GM19035 (cell line): ENCODE data around the gene DNMT3B.

Source experiments
- ATAC-seq: cut with Tn5 transposase; IDR thresholded peaks from one replicate; pipeline ENCODE4 v1.9.1; 2021; ENCODE audit not compliant: unreplicated experiment

Gene DNMT3B

DNA sequence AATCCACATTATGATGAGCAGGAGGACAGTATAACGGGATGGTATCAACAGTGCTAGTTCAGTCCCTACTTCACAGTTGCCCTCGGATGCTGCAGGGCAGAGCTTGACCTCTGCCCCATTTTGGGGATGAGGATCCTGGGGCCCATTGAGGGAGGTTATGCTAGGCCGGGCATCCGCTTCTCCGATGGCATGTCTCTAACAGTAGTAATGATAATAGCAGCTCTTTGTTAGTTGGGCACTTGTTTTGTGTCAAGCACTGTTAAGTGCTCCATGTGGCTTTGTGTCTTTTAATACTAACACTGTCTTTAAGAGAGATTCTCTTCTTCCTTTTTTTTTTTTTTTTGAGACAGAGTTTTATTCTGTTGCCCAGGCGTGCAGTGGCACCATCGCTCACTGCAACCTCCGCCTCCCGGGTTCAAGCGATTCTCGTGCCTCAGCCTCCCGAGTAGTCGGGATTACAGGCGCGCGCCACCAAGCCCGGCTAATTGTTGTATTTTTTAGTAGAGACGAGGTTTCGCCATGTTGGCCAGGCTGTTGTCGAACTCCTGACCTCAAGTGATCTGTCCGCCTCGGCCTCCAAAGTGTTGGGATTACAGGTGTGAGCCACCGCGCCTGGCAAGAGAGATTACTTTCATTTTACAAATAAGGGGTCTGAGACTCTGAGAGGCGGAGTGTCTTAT is 58.7 kb downstream of the DNMT3B start:
- no peak for ATAC-seq

- no peak for ATAC-seq
Measured at GRCh38 chr20:32822225-32822624, 60.0 kb downstream of the DNMT3B start.

- ATAC-seq, result no peak
Measured at GRCh38 chr20:32823078-32823477, 60.9 kb downstream of the DNMT3B start.

DNA sequence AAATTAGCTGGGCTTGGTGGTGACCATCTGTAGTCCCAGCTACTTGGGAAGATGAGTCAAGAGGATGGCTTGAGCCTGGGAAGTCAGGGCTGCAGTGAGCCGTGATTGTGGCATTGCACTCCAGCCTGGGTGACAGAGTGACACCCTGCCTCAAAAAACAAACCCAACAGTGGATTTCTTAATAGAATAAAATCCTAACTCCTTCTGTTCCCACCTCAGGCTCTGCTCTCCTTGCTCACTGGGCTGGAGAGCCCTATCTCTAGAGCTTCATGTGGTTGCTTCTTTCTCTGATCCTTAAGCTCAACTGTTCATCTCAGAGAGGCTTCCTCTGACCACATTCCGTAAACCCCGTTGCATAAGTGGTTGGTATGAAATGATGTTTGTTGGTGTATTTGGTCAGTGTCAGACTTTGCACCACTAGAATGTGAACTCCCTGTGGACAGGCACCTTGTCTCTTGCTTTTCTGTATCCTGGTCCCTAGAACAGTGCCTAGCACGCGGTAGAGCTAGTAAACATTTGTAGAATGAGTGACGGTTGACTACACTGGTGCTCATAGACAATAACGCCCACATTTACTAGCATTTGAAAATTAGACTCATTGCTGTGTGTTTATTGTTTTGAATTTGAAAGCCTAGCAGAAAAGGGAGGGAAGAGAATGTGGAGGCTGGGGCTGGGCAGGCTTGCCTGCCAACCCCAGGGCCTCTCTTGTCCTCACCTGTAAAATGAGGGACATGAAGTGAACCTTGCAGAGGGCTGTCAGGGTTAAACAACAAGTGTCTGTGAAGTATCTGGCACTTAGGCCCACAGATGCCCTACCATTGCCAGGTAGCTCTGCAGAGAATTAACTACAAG is 61.8 kb downstream of the DNMT3B start:
- no peak for ATAC-seq

DNA sequence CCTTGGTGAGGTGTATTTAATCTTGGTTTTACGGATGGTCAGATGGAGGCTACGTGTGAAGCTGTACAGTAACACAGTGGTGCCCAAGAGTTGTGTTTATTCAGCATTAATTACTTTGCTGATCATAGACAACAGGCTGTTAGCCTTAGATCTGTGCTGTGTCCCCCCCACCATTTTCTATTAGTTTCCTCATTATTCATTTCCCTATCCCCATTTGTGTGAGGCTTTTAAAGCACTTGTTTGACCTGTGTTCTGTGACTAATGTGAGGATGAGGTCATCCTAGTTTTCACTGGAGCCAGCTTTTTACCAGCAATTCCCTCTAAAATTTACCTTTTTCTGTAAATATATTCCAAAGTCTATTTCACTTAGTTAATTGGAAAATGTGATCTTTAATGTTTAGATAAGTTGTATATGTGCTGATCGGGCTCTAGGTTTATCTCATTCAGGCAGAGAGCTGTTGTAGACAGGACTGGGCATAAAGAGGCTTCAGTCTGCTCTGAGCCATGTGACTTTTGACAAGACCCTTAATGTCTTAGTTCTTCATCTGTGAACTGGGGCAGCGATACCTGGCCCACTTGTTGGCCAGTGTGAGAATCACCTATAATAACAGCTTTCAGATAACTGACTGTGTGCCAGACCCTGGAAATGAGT is 66.0 kb downstream of the DNMT3B start:
- no peak for ATAC-seq

DNA sequence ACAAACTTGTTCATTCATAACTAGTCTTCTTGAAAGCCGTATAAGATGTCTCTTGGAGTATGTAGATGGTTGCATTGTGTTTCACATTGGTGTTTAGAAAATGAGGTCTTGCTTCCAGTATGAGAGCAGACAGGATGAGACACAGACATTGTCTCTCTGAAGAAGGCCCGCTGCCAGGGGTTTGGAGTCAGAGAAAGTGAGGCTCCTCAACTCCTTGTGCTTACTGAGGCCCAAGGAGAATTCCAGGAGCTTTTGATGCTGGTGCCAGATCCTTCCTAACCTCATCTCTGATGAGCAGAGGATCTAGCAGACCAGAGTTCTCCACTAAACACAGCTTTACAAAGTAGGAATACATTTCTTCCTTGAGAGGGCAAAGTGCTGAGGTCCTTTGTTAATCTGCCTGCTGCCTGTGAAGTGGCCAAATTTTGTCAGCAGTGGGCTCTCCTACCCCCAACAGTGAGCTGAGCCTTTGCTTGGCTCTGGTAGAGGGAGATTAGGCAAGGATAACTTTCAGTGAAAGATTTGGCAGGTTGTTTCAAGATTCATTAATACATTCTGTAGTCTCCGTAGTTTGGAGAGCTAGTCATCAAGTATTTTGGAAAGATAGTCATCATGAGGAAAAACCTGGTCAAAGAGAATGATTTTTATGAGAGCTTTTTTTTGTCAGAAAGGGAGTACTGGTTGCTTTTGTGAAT is 67.3 kb downstream of the DNMT3B start:
- ATAC-seq, result no peak

- no peak for ATAC-seq
Measured at GRCh38 chr20:32830437-32830836, 68.3 kb downstream of the DNMT3B start.

DNA sequence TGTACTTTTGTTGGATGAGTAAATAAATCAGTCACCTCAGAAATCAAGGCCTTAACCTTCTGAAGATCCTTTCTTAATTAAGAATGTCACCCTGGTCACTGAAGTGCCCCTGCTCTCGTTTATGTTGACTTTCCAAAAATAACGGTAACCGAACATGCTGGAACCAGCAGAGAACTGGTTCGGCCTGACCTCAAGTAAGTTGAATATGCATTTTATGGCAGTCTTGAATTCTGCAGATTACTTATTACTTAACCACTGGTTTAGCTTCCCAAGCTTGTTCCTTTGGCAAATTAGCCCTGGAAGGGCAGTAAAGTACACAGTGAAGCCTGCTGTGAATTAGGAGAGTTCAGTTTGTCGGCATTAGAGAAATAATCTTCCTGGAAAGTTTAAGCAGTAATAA is 69.8 kb downstream of the DNMT3B start:
- no peak for ATAC-seq

DNA sequence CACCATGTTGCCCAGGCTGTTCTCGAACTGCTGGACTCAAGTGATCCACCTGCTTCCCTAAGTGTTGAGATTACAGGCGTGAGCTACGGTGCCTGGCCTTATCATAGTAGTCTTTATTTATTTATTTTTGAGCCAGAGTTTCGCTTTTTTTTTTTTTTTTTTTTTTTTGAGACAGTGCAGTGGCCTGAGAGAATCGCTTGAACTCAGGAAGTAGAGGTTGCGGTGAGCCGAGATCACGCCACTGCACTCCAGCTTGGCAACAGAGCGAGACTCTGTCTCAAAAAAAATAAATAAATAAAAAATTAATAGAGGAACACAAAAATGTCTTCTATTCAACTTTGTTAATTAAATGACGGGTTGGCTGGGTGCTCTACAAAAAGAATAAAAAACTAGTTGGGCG is 70.5 kb downstream of the DNMT3B start:
- ATAC-seq, result no peak

DNA sequence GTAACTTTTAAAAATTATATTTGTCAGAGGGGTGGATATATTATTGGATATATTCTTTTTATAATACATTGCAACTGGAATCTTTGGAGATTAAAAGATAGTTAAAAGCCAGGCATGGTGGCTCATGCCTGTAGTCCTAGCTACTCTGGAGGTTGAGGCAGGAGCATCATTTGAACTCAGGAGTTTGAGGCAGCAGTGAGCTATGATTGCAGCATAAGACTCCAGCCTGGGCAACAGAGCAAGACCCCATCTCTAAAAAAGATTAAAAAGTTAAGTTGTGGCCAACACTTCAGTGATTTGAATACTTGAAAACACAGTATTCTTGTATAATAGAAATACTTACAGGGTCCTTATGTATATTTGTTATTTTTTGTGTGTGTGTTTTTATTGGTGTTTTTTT is 72.8 kb downstream of the DNMT3B start:
- no peak for ATAC-seq

- no peak for ATAC-seq
Measured at GRCh38 chr20:32837157-32837556, 75.0 kb downstream of the DNMT3B start.

DNA sequence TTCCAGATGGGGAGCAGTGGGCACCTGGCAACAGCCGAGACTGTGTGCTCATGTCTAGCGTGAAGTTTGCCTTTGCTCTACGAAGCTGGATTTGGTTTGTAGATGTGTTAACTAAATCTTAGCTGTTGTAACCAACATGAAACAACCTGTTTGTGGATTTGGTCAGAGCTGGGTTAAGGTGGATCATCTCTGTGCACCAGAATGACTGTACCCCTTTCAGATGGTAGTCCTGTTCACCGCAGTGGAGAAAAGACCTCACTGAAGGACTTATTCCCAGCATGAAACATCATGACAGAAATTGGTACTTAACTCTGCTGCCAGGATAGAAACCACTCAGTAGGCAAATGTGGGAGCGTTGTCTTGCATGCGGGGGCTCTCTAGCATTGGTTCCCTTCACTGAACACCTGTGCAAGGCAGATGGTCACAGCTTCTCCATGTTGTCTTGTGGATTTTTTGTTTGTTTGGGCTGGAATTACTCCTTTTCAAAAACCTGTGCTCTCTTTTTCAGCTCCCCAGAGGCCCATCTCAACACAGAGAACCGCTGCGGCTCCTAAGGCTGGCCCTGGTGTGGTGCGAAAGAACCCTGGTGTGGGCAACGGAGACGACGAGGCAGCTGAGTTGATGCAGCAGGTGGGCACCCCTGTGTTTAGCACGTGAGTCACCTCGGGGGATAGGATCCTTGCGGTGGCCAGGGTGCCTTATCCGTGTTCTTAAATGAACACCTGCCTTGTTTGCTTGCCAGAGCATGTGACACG is 77.2 kb downstream of the DNMT3B start:
- ATAC-seq, result no peak

DNA sequence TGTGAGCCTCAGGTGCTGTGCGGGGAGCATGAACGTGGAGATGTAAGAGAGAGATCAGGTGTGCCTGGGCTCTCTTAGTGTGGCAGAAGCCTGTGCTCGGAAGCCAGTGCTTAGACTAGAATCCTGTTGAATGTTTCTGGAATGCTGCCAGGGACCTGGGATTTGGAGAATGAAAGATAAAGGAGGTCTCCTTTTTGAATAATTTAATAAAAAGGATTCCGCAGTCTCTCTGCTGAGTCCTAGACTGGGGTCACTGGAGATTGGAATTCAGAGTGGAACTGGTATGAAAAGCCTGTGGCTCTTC is 77.7 kb downstream of the DNMT3B start:
- no peak for ATAC-seq

GRCh38 chr20:32841174-32841573 is 79.0 kb downstream of the DNMT3B start:
- no peak for ATAC-seq

- ATAC-seq, result no peak
Measured at GRCh38 chr20:32841632-32842031, 79.4 kb downstream of the DNMT3B start.

DNA sequence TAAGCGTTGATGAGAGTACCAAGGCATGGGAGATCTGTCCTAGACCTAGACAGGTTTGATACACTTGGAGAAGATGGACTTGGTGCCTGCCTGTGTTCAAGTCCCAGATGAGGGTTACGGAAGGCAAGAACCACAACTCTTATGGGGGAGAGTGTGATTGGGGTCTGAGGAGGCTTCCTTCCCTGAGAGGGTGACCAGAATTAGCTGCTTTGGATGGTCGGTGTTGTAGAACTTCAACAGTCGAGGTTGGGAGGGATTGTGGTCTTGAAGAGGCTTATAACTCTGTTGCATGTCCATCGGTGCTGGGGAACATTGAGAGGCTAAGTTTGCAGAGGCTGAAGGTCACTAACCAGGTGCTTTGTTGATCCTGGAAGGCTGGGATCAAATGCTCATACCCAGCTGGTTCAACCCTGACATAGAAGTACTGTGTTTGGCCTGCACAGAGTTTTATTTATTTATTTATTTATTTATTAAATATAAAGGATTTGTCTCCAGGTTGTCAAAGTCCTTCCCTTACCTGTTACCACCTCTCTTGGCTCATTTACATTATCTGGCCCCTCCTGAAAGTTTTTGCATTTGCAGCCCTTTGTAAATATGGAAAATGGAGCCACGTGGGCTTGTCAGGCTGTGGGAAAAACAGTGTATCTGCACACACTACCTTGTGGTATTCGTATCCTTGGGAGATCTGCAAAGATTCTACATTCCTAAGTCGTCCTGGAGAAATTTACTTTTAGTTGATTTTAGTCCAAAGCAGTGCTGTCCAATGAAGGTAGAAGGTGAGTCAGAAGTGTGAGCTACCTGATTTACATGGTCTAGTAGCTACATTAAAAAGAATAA is 80.7 kb downstream of the DNMT3B start:
- ATAC-seq, result no peak

- ATAC-seq, result no peak
Measured at GRCh38 chr20:32845786-32846185, 83.6 kb downstream of the DNMT3B start.

DNA sequence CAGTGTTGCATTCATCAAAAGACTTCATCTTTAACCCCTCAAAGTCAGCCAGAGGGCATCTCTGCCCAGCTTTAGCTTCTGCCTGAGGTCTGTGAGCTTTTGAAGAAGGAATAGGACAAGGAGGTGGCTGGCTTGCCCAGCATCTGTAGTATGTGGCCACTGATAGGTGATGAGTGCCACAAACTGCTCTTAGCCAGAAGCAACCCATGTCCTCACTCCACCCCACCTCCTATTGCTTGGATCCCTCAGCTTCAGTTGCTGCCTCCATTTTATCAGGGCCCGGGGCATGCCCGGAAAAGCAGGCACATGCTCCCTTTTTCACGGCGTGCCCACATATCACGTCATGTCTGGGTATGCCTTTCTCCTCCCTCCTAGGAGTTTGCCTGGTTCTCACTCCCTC is 84.7 kb downstream of the DNMT3B start:
- ATAC-seq, result no peak

DNA sequence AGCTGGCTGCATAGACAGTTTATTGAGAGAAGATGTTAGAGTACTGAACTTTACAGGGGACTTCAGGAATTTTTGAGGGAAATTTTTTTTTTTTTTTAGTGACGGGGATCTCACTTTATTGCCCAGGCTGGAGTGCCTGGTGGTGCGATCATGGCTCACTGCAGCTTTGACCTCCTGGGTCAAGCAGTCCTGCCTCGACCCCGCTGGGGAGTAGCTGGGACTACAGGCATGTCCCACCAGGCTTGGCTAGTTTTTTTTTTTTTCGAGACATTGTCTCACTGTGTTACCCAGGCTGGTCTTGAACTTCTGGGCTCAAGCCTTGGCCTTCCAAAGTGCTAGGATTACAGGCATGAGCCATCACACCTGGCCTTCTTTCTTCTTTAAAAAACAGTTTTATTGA is 85.8 kb downstream of the DNMT3B start:
- no peak for ATAC-seq

DNA sequence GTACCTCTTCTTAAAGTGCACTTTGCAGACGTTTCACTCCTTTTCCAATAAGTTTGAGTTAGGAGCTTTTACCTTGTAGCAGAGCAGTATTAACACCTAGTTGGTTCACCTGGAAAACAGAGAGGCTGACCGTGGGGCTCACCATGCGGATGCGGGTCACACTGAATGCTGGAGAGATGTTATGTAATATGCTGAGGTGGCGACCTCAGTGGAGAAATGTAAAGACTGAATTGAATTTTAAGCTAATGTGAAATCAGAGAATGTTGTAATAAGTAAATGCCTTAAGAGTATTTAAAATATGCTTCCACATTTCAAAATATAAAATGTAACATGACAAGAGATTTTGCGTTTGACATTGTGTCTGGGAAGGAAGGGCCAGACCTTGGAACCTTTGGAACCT is 86.7 kb downstream of the DNMT3B start:
- ATAC-seq, result no peak
